ENCODE results near the gene ITGA2B.

The ITGA2B gene

DNA sequence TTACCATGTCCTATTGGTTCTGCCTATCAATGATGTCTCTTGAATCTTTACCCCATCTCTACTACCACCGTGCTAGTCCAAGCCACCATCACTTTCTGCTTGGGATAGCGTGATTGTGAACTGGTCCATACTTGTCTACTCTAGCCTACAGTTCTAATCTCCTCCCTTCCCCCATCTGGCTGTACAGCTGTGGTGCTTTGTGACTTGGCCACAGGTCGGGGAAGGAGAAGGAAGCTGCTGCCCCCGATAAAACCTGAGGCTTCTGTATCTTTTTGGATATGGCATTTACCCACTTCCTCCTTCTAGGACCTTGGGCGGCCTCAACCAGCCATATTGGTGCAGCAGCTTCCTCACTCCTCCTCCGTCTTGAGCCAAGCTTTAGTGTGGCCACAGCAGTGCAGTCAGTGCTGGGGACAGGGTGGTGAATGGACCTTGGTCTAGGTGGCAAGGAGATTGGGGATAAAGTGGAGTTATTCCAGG, 314 bp upstream of the ITGA2B start:
- Histone ChIP-seq H3K9me3 (ENCODE audit: insufficient read depth, low read depth, low read length) (no peaks in the 10 kb centered on the region), H3K36me3 (ENCODE audit: insufficient read depth, low read length) (no peaks in the 10 kb centered on the region), H3K27me3 (ENCODE audit: insufficient read depth, low read length, poor library complexity, severe bottlenecking) (no peaks in the 10 kb centered on the region), H3K4me2 (ENCODE audit: low read depth, low read length, poor library complexity, severe bottlenecking) (peak overlapping the region; percentile 49), H3K4me1 (ENCODE audit: insufficient read depth, low read length, poor library complexity, severe bottlenecking) (peaks cover 26% of the 10 kb centered on the region), H3K4me3 (ENCODE audit: low read length, poor library complexity, severe bottlenecking) (peak overlapping the region; percentile 37), H3F3A (ENCODE audit: low read depth) (no peaks in the 10 kb centered on the region), H3K9me2 (replicated peaks; ENCODE audit: low read depth, low read length) (no peaks in the 10 kb centered on the region), H4K20me1 (ENCODE audit: insufficient read depth, low read length, poor library complexity, severe bottlenecking) (no peaks in the 10 kb centered on the region), H2AFZ (ENCODE audit: low read length) (peak overlapping the region; percentile 74), H3K9ac (ENCODE audit: low read depth, low read length, poor library complexity, severe bottlenecking) (peak overlapping the region; percentile 26), H3K79me2 (ENCODE audit: insufficient read depth, low read length) (no peaks in the 10 kb centered on the region)
- TF ChIP-seq EZH2phosphoT487 (IDR thresholded peaks at IDR 0.05; ENCODE audit: borderline replicate concordance) (no peak), CTCF (conservative IDR thresholded peaks at IDR 0.05; ENCODE audit: low read length) (no peak)

DNA sequence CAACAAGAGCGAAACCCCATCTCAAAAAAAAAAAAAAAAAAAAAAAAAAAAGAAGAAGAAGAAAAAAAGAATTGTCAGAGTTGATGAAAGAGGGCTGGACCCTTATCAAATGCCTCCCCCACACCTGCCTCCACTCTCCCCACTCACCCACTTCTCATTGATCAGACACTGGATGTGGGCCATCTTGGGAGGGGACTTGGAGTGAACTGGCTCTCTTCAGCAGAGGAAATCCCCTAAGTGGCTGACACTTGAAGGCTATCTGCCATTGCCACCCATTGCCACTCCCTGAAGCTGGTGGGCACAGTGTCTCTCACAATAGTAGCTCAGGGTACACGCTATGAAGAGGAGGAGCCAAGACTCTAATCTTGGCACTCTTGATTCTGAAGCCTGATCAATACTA, 1.6 kb downstream of the ITGA2B start:
- no peak overlapping the region for H2AFZ ChIP-seq (ENCODE audit: low read length)
- H4K20me1 ChIP-seq (ENCODE audit: insufficient read depth, low read length, poor library complexity, severe bottlenecking), result no peaks in the 10 kb centered on the region
- H3K9me3 ChIP-seq (ENCODE audit: insufficient read depth, low read depth, low read length), result no peaks in the 10 kb centered on the region
- H3K4me3 ChIP-seq (ENCODE audit: low read length, poor library complexity, severe bottlenecking), result no peak overlapping the region
- TF ChIP-seq CTCF (conservative IDR thresholded peaks at IDR 0.05; ENCODE audit: low read length) (no peak), EZH2phosphoT487 (IDR thresholded peaks at IDR 0.05; ENCODE audit: borderline replicate concordance) (no peak)
- no peak overlapping the region for H3K4me2 ChIP-seq (ENCODE audit: low read depth, low read length, poor library complexity, severe bottlenecking)
- H3K9ac ChIP-seq (ENCODE audit: low read depth, low read length, poor library complexity, severe bottlenecking), result no peak overlapping the region
- peaks cover 20% of the 10 kb centered on the region for H3K4me1 ChIP-seq (ENCODE audit: insufficient read depth, low read length, poor library complexity, severe bottlenecking)
- no peaks in the 10 kb centered on the region for H3K27me3 ChIP-seq (ENCODE audit: insufficient read depth, low read length, poor library complexity, severe bottlenecking)
- no peaks in the 10 kb centered on the region for H3F3A ChIP-seq (ENCODE audit: low read depth)
- no peaks in the 10 kb centered on the region for H3K9me2 ChIP-seq (replicated peaks; ENCODE audit: low read depth, low read length)
- no peaks in the 10 kb centered on the region for H3K36me3 ChIP-seq (ENCODE audit: insufficient read depth, low read length)
- no peaks in the 10 kb centered on the region for H3K79me2 ChIP-seq (ENCODE audit: insufficient read depth, low read length)

DNA sequence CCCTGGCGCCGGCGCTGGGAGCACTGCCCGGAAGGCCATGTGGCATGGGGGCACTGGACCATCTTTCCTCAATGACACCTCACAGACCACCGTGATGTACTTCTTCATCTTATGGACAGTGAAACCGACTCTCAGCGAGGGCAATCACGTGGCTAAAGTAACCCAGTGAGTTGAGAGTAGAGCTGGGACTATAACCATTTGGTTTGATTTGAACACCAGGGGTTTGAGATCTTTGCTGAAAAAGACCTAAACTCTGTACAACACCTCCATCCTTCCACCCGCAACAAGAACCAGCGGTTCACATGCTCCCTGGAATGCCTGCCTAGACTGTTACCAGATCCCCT, 3.3 kb downstream of the ITGA2B start:
- peaks cover 20% of the 10 kb centered on the region for H3K4me1 ChIP-seq (ENCODE audit: insufficient read depth, low read length, poor library complexity, severe bottlenecking)
- no peaks in the 10 kb centered on the region for H3K9me2 ChIP-seq (replicated peaks; ENCODE audit: low read depth, low read length)
- TF ChIP-seq EZH2phosphoT487 (IDR thresholded peaks at IDR 0.05; ENCODE audit: borderline replicate concordance), result no peak
- no peak for TF ChIP-seq CTCF (conservative IDR thresholded peaks at IDR 0.05; ENCODE audit: low read length)
- no peaks in the 10 kb centered on the region for H3K9me3 ChIP-seq (ENCODE audit: insufficient read depth, low read depth, low read length)
- H4K20me1 ChIP-seq (ENCODE audit: insufficient read depth, low read length, poor library complexity, severe bottlenecking), result no peaks in the 10 kb centered on the region
- no peaks in the 10 kb centered on the region for H3K27me3 ChIP-seq (ENCODE audit: insufficient read depth, low read length, poor library complexity, severe bottlenecking)
- no peaks in the 10 kb centered on the region for H3K36me3 ChIP-seq (ENCODE audit: insufficient read depth, low read length)
- no peaks in the 10 kb centered on the region for H3F3A ChIP-seq (ENCODE audit: low read depth)
- H3K4me2 ChIP-seq (ENCODE audit: low read depth, low read length, poor library complexity, severe bottlenecking), result no peak overlapping the region
- no peak overlapping the region for H3K9ac ChIP-seq (ENCODE audit: low read depth, low read length, poor library complexity, severe bottlenecking)
- H3K4me3 ChIP-seq (ENCODE audit: low read length, poor library complexity, severe bottlenecking), result no peak overlapping the region
- H3K79me2 ChIP-seq (ENCODE audit: insufficient read depth, low read length), result no peaks in the 10 kb centered on the region
- H2AFZ ChIP-seq (ENCODE audit: low read length), result no peak overlapping the region

All from Loucy (cell line).